ENCODE measurements around the gene ISCA2.
"Not testable (repeated sequence)": the region's sequence is repeated elsewhere in the genome, so short reads cannot be mapped to it uniquely, and the experiment has no call there.

The ISCA2 gene

GRCh38 chr14:74535756-74536325 is 42.3 kb downstream of the ISCA2 start:
- no peak for DNase-seq (ENCODE audit: low spot score)
- in situ Hi-C loops (cut with MboI; ENCODE audit: low sequenced_read_pairs, unreplicated experiment): no loop called here
- no peak for TF ChIP-seq CTCF (IDR thresholded peaks at IDR 0.05; ENCODE audit: borderline replicate concordance, control extremely low read depth, extremely low read depth, insufficient read depth, missing control alignments)

GRCh38 chr14:74536336-74536735 is 42.8 kb downstream of the ISCA2 start:
- in situ Hi-C loops (cut with MboI; ENCODE audit: low sequenced_read_pairs, unreplicated experiment); DNase-seq (ENCODE audit: low spot score): not testable (repeated sequence)

GRCh38 chr14:74538411-74539391 is 45.1 kb downstream of the ISCA2 start:
- no peak for DNase-seq (ENCODE audit: low spot score)
- TF ChIP-seq CTCF (IDR thresholded peaks at IDR 0.05; ENCODE audit: borderline replicate concordance, control extremely low read depth, extremely low read depth, insufficient read depth, missing control alignments): no peak
- in situ Hi-C loops (cut with MboI; ENCODE audit: low sequenced_read_pairs, unreplicated experiment): no loop called here

- no peak for TF ChIP-seq CTCF (IDR thresholded peaks at IDR 0.05; ENCODE audit: borderline replicate concordance, control extremely low read depth, extremely low read depth, insufficient read depth, missing control alignments)
- in situ Hi-C loops (cut with MboI; ENCODE audit: low sequenced_read_pairs, unreplicated experiment): no loop called here
- DNase-seq (ENCODE audit: low spot score): no peak
Measured at GRCh38 chr14:74539503-74539902, 45.9 kb downstream of the ISCA2 start.

- DNase-seq (ENCODE audit: low spot score): no peak
Measured at GRCh38 chr14:74541225-74541624, 47.7 kb downstream of the ISCA2 start.

GRCh38 chr14:74542056-74542685 is 48.6 kb downstream of the ISCA2 start:
- in situ Hi-C loops (cut with MboI; ENCODE audit: low sequenced_read_pairs, unreplicated experiment): no loop called here
- no peak for DNase-seq (ENCODE audit: low spot score)
- no peak for TF ChIP-seq CTCF (IDR thresholded peaks at IDR 0.05; ENCODE audit: borderline replicate concordance, control extremely low read depth, extremely low read depth, insufficient read depth, missing control alignments)

More at GRCh38 chr14:74541225-74541624, 47.7 kb downstream of the ISCA2 start:
- no peak for TF ChIP-seq CTCF (IDR thresholded peaks at IDR 0.05; ENCODE audit: borderline replicate concordance, control extremely low read depth, extremely low read depth, insufficient read depth, missing control alignments)
- in situ Hi-C loops (cut with MboI; ENCODE audit: low sequenced_read_pairs, unreplicated experiment): no loop called here

All from GM13976 (cell line).